Transverse colon (tissue), 4 donors: Measurements from ENCODE around the gene MIA. TPM values are rescaled to one million over a fixed set of nuclear protein-coding genes. Genes with fewer than 3 reads are reported as not detected.

ENCODE experiments used
- DNase-seq: peaks from one replicate; pipeline ENCODE4 v3.0.0-alpha.2; 2019
- H3K27ac ChIP-seq, 4 donors: fragments of 200-600 bp; sonication (generic); 2 replicates each; pipeline ENCODE4 v1.5.1; 2016 to 2018; ENCODE audit warnings: inconsistent platforms in 4 of 4
- H3K27me3 ChIP-seq: fragments of 200-600 bp; sonication (generic); 2 replicates; pipeline ENCODE4 v1.5.1; 2017; ENCODE audit warnings: inconsistent platforms
- H3K36me3 ChIP-seq, 4 donors: fragments of 200-600 bp; sonication (generic); 2 replicates each; pipeline ENCODE4 v1.5.1; 2017 to 2019; ENCODE audit warnings: inconsistent platforms in 4 of 4
- H3K4me1 ChIP-seq, 4 donors: fragments of 200-600 bp; sonication (generic); 2 replicates each; pipeline ENCODE4 v1.5.1; 2017 to 2020; ENCODE audit warnings: inconsistent platforms in 4 of 4
- H3K4me3 ChIP-seq, 4 donors: fragments of 200-600 bp; sonication (generic); 1 replicate in 1 of 4; 2 replicates in 3 of 4; pipeline versions ENCODE4 v1.5.1 to v1.6.1; 2017 to 2019; ENCODE audit warnings: inconsistent platforms in 4 of 4
- H3K9me3 ChIP-seq, 2 donors: fragments of 200-600 bp; sonication (generic); 2 replicates each; pipeline ENCODE4 v1.5.1; 2017 to 2019; ENCODE audit warnings: inconsistent platforms in 2 of 2
- EP300 ChIP-seq: sonication (generic); formaldehyde crosslinking; IDR thresholded peaks from one replicate; pipeline ENCODE4 v1.6.1; 2017; ENCODE audit warnings: antibody characterized with exemption, low read depth
- POLR2A ChIP-seq: fragments of 450-650 bp; IDR thresholded peaks from one replicate; pipeline ENCODE4 v1.6.1; 2016; ENCODE audit warnings: antibody characterized with exemption, mild to moderate bottlenecking, moderate library complexity
- POLR2AphosphoS5 ChIP-seq, 3 donors: sonication (generic); formaldehyde crosslinking; IDR thresholded peaks; one replicate each; pipeline ENCODE4 v1.6.1; 2016; ENCODE audit warnings: antibody characterized with exemption in 3 of 3
- WGBS, 2 donors: methylation state at CpG; one replicate each; pipeline ENCODE4 v1.1.5; 2018; ENCODE audit warnings: low coverage in 1 of 2; 5-methylcytosine and 5-hydroxymethylcytosine counted together
- in situ Hi-C, 4 donors: fragments of 200-750 bp; cut with MboI; loops; one replicate each; pipeline versions ENCODE4 v1.15.0 to v1.15.1; 2017; ENCODE audit warnings: low sequenced_read_pairs in 3 of 4, low pct_ligation_motif_present in 1 of 4, low pct_unique_long_range_greater_than_20kb in 1 of 4
- intact Hi-C: fragments of 100-400 bp; cut with DNase I; formaldehyde crosslinking; loops from one replicate; pipeline ENCODE4 v1.15.1; 2023; ENCODE audit warnings: low total_unique reads
- total RNA-seq, 4 donors: library from RNA; depleted of rRNA; stranded (reverse); fragments of >200 nt; gene quantifications; one replicate each; pipeline ENCODE4 v1.1.0, GENCODE V29; 2016
- TF ChIP-seq, protein P1 (sequence below), 5 experiments: fragments of 200-600 bp in 3 of 5; fragments of 450-650 bp in 2 of 5; sonication (generic) in 3 of 5; IDR thresholded peaks; 1 replicate in 2 of 5; 2 replicates in 3 of 5; pipeline ENCODE4 v1.5.1; 2016 to 2017; ENCODE audit warnings: antibody characterized with exemption in 5 of 5, inconsistent platforms in 3 of 5, mild to moderate bottlenecking in 2 of 5, moderate library complexity in 1 of 5

MIA gene
- total RNA-seq, 4 donors from 2014 or later = 5.7 to 23.3 TPM; not detected in 2

GRCh38 chr19:40799558-40800338 is 24.4 kb downstream of the MIA start:
- H3K4me3 ChIP-seq = peak overlapping the region; percentile 53 to 99 (median 97)
- in situ Hi-C loops = loop anchor here in 1 of 4 donors (25.0 kb wide), 1 partner anchor 87 kb away; the partner anchor contains the start of genes COQ8B and ITPKC
- H3K4me1 ChIP-seq = peaks cover 54 to 57% (median 55%) of the 10 kb centered on the region in 4 donors
- WGBS, 2 donors = 1 to 2% methylated on average over 25 to 39 of the region's 40 CpGs
- no peaks in the 10 kb centered on the region for H3K9me3 ChIP-seq
- intact Hi-C loops = loop anchor here (10.0 kb wide), 1 partner anchor 85 kb away; the partner anchor contains the start of genes COQ8B and ITPKC
- no peak for DNase-seq
- no peak for TF ChIP-seq EP300
- TF ChIP-seq POLR2AphosphoS5 (IDR thresholded peaks at IDR 0.05) = peak in 1 of 3 donors; percentile 12
- TF ChIP-seq POLR2A = no peak
- TF ChIP-seq, protein P1, sequence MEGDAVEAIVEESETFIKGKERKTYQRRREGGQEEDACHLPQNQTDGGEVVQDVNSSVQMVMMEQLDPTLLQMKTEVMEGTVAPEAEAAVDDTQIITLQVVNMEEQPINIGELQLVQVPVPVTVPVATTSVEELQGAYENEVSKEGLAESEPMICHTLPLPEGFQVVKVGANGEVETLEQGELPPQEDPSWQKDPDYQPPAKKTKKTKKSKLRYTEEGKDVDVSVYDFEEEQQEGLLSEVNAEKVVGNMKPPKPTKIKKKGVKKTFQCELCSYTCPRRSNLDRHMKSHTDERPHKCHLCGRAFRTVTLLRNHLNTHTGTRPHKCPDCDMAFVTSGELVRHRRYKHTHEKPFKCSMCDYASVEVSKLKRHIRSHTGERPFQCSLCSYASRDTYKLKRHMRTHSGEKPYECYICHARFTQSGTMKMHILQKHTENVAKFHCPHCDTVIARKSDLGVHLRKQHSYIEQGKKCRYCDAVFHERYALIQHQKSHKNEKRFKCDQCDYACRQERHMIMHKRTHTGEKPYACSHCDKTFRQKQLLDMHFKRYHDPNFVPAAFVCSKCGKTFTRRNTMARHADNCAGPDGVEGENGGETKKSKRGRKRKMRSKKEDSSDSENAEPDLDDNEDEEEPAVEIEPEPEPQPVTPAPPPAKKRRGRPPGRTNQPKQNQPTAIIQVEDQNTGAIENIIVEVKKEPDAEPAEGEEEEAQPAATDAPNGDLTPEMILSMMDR (IDR thresholded peaks at IDR 0.05) = no peak
- peak overlapping the region; percentile 91 to 97 (median 96) for H3K27ac ChIP-seq
- H3K36me3 ChIP-seq = peaks cover 0 to 3% (median 0%) of the 10 kb centered on the region in 4 donors
- H3K27me3 ChIP-seq = no peaks in the 10 kb centered on the region

GRCh38 chr19:40800339-40800996 is 25.1 kb downstream of the MIA start:
- 67% methylated on average over 18 of the region's 27 CpGs; no CpG with 5 or more reads in 1 of the 2 donors for WGBS, 2 donors

GRCh38 chr19:40800997-40801377 is 25.7 kb downstream of the MIA start:
- Histone ChIP-seq H3K36me3 (peaks cover 0 to 3% (median 0%) of the 10 kb centered on the region in 4 donors), H3K27ac (peak overlapping the region; percentile 91 to 97 (median 96)), H3K4me3 (peak overlapping the region in 1 of 4 donors; percentile 99), H3K27me3 (no peaks in the 10 kb centered on the region), H3K9me3 (no peaks in the 10 kb centered on the region), H3K4me1 (peaks cover 66 to 70% (median 68%) of the 10 kb centered on the region in 4 donors)
- intact Hi-C loops = loop anchor here (10.0 kb wide), 1 partner anchor 86 kb away; the partner anchor contains the start of genes COQ8B and ITPKC
- 89% methylated on average over 27 of the region's 27 CpGs; no CpG with 5 or more reads in 1 of the 2 donors for WGBS, 2 donors
- in situ Hi-C loops = loop anchor here in 1 of 4 donors (25.0 kb wide), 1 partner anchor 89 kb away; the partner anchor contains the start of genes COQ8B and ITPKC
- TF ChIP-seq POLR2AphosphoS5 (IDR thresholded peaks at IDR 0.05) (no peak), POLR2A (no peak), EP300 (no peak)
- TF ChIP-seq, protein P1 (IDR thresholded peaks at IDR 0.05) = no peak
- no peak for DNase-seq

More at GRCh38 chr19:40800339-40800996, 25.1 kb downstream of the MIA start:
- H3K36me3 ChIP-seq = peaks cover 0 to 3% (median 0%) of the 10 kb centered on the region in 4 donors
- intact Hi-C loops (loop anchor here (10.0 kb wide), 1 partner anchor 86 kb away; the partner anchor contains the start of genes COQ8B and ITPKC), in situ Hi-C loops (loop anchor here in 1 of 4 donors (25.0 kb wide), 1 partner anchor 88 kb away; the partner anchor contains the start of genes COQ8B and ITPKC)
- no peaks in the 10 kb centered on the region for H3K9me3 ChIP-seq
- peak overlapping the region; percentile 91 to 97 (median 96) for H3K27ac ChIP-seq
- DNase-seq = no peak
- no peaks in the 10 kb centered on the region for H3K27me3 ChIP-seq
- peaks cover 61 to 64% (median 62%) of the 10 kb centered on the region in 4 donors for H3K4me1 ChIP-seq
- TF ChIP-seq POLR2A = no peak
- TF ChIP-seq POLR2AphosphoS5 (IDR thresholded peaks at IDR 0.05) = no peak
- TF ChIP-seq, protein P1 (IDR thresholded peaks at IDR 0.05) = no peak
- TF ChIP-seq EP300 = no peak
- H3K4me3 ChIP-seq = peak overlapping the region; percentile 53 to 99 (median 97)
